Measurements from ENCODE around the gene VPS52. TPM values are rescaled to one million over a fixed set of nuclear protein-coding genes. Genes with fewer than 3 reads are reported as not detected.

VPS52 gene
- total and polyA plus RNA-seq, 12 donors: 21.9 to 115 (median 63.5) TPM

GRCh38 chr6:33320315-33321181 is 48.9 kb upstream of the VPS52 start:
- intact Hi-C loops (cut with DNase I): no loop called here
- H3K9me3 ChIP-seq (replicated peaks in 1 of 3): no peaks in the 10 kb centered on the region
- peaks cover 43 to 62% of the 10 kb centered on the region in 2 donors for H3K4me1 ChIP-seq (replicated peaks in 1 of 2)
- 54 to 69% (median 62%) methylated on average over 23 to 32 of the region's 32 CpGs for WGBS, 4 donors
- peak; percentile 87 to 97 (median 94) for DNase-seq
- H3K27me3 ChIP-seq: no peaks in the 10 kb centered on the region
- no peak overlapping the region for H3K4me3 ChIP-seq
- H3K36me3 ChIP-seq (replicated peaks in 1 of 2): peaks cover 0 to 32% of the 10 kb centered on the region in 2 donors
- H3K27ac ChIP-seq: peak overlapping the region; percentile 62 to 96 (median 90)
- peak in 1 of 2 donors; percentile 82 for TF ChIP-seq POLR2A (IDR thresholded peaks at IDR 0.05)
- TF ChIP-seq, protein P1, sequence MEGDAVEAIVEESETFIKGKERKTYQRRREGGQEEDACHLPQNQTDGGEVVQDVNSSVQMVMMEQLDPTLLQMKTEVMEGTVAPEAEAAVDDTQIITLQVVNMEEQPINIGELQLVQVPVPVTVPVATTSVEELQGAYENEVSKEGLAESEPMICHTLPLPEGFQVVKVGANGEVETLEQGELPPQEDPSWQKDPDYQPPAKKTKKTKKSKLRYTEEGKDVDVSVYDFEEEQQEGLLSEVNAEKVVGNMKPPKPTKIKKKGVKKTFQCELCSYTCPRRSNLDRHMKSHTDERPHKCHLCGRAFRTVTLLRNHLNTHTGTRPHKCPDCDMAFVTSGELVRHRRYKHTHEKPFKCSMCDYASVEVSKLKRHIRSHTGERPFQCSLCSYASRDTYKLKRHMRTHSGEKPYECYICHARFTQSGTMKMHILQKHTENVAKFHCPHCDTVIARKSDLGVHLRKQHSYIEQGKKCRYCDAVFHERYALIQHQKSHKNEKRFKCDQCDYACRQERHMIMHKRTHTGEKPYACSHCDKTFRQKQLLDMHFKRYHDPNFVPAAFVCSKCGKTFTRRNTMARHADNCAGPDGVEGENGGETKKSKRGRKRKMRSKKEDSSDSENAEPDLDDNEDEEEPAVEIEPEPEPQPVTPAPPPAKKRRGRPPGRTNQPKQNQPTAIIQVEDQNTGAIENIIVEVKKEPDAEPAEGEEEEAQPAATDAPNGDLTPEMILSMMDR (IDR thresholded peaks at IDR 0.05): no peak

- Histone ChIP-seq H3K4me1 (replicated peaks in 1 of 2) (peaks cover 45 to 68% of the 10 kb centered on the region in 2 donors), H3K27ac (peak overlapping the region; percentile 62 to 96 (median 90)), H3K4me3 (no peak overlapping the region), H3K27me3 (no peaks in the 10 kb centered on the region), H3K36me3 (replicated peaks in 1 of 2) (peaks cover 0 to 32% of the 10 kb centered on the region in 2 donors), H3K9me3 (replicated peaks in 1 of 3) (no peaks in the 10 kb centered on the region)
- 77 to 91% (median 79%) methylated on average over 3 of the region's 3 CpGs for WGBS, 4 donors
- DNase-seq: no peak
- TF ChIP-seq POLR2A (IDR thresholded peaks at IDR 0.05): no peak
- TF ChIP-seq, protein P1 (IDR thresholded peaks at IDR 0.05): no peak
- intact Hi-C loops (cut with DNase I): no loop called here
Measured at GRCh38 chr6:33319939-33320314, 48.3 kb upstream of the VPS52 start.

DNA sequence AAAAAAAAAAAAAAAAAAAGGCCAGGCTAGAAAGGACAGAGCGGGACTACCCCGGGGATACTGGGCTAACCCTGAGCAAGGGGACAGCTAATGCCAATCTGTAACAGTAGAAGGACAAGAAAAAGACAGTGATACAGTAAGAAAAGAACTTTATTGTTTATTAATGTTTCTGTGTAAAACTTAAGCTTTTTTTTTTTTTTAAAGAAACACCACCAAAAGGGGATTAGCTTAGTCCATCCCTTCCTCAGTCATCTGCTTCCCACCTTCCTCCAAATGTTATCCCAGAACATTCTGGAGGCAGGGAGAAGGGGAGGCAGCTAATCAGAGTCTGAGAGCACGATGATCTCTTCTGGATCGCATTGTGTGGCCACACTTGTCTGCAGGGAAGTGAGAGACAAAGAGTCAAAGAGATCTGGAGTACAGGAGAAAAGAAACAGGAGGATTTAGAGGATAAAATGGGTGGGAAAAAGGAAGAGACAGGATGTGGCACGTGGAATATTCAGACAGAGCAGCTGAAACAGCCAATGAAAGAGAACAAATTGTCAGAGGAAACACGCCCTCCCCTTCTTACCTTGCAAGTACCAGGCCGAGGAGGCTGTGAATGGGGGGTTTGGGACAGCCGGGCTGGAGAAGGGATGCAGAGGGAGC is 46.9 kb upstream of the VPS52 start:
- Histone ChIP-seq H3K4me3 (peak overlapping the region in 2 of 4 donors; percentile 35 to 58), H3K9me3 (replicated peaks in 1 of 3) (no peaks in the 10 kb centered on the region), H3K27me3 (no peaks in the 10 kb centered on the region), H3K4me1 (replicated peaks in 1 of 2) (peaks cover 49 to 66% of the 10 kb centered on the region in 2 donors), H3K36me3 (replicated peaks in 1 of 2) (peaks cover 0 to 32% of the 10 kb centered on the region in 2 donors), H3K27ac (peak overlapping the region; percentile 72 to 90 (median 78))
- intact Hi-C loops (cut with DNase I): no loop called here
- DNase-seq: peak in 2 of 7 donors; percentile 21 to 29
- WGBS, 4 donors: 62 to 70% (median 64%) methylated on average over 8 of the region's 8 CpGs
- TF ChIP-seq, protein P1 (IDR thresholded peaks at IDR 0.05): no peak
- no peak for TF ChIP-seq POLR2A (IDR thresholded peaks at IDR 0.05)
